Sigmoid colon (tissue), 4 donors: Measurements from ENCODE around the gene LPIN1.

Experiments
- EP300 ChIP-seq, 4 donors: sonication (generic); formaldehyde crosslinking; IDR thresholded peaks; one replicate each; pipeline ENCODE4 v1.6.1; 2017; ENCODE audit warnings: antibody characterized with exemption in 4 of 4
- POLR2A ChIP-seq, 2 donors: fragments of 450-650 bp; IDR thresholded peaks; one replicate each; pipeline ENCODE4 v1.6.1; 2016; ENCODE audit warnings: antibody characterized with exemption in 2 of 2, mild to moderate bottlenecking in 2 of 2, moderate library complexity in 2 of 2
- POLR2AphosphoS5 ChIP-seq, 4 donors: sonication (generic); formaldehyde crosslinking; IDR thresholded peaks; one replicate each; pipeline ENCODE4 v1.6.1; 2017; ENCODE audit warnings: antibody characterized with exemption in 4 of 4
- TF ChIP-seq, protein P1 (sequence below), 4 experiments: fragments of 450-650 bp in 3 of 4; fragments of 200-600 bp in 1 of 4; IDR thresholded peaks; one replicate each; pipeline ENCODE4 v1.5.1; 2016 to 2019; ENCODE audit warnings: antibody characterized with exemption in 4 of 4, mild to moderate bottlenecking in 3 of 4, moderate library complexity in 2 of 4

DNA sequence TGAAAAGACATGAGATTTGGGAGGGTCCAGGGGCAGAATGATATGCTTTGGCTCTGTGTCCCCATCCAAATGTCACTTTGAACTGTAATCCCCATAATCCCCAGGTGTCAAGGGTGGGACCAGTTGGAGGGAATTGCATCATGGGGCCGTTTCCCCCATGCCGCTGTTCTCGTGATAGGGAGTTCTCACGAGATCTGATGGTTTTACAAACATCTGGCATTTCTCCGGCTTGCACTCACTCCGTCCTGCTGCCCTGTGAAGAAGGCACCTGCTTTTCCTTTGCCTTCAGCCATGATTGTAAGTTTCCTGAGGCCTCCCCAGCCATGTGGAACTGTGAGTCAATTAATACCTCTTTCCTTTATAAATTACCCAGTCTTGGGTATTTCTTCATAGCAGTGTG lies 51.4 kb downstream of the LPIN1 start:
- TF ChIP-seq, protein P1, sequence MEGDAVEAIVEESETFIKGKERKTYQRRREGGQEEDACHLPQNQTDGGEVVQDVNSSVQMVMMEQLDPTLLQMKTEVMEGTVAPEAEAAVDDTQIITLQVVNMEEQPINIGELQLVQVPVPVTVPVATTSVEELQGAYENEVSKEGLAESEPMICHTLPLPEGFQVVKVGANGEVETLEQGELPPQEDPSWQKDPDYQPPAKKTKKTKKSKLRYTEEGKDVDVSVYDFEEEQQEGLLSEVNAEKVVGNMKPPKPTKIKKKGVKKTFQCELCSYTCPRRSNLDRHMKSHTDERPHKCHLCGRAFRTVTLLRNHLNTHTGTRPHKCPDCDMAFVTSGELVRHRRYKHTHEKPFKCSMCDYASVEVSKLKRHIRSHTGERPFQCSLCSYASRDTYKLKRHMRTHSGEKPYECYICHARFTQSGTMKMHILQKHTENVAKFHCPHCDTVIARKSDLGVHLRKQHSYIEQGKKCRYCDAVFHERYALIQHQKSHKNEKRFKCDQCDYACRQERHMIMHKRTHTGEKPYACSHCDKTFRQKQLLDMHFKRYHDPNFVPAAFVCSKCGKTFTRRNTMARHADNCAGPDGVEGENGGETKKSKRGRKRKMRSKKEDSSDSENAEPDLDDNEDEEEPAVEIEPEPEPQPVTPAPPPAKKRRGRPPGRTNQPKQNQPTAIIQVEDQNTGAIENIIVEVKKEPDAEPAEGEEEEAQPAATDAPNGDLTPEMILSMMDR (IDR thresholded peaks at IDR 0.05): no peak
- TF ChIP-seq EP300 (IDR thresholded peaks at IDR 0.05) (no peak), POLR2A (IDR thresholded peaks at IDR 0.05) (no peak), POLR2AphosphoS5 (IDR thresholded peaks at IDR 0.05) (no peak)
